HG02943 (cell line): ENCODE data around the gene BEND5.
A peak's percentile ranks its signal among the peaks of the same experiment; 100 is the strongest.

Experiments used
- ATAC-seq: cut with Tn5 transposase; IDR thresholded peaks from one replicate; pipeline ENCODE4 v1.9.1; 2021; ENCODE audit warnings: mild to moderate bottlenecking, low read depth, moderate library complexity; ENCODE audit not compliant: unreplicated experiment

Gene BEND5

GRCh38 chr1:48767975-48768510 is 8.6 kb downstream of the BEND5 start:
- no peak for ATAC-seq

GRCh38 chr1:48765335-48765734 is 11.4 kb downstream of the BEND5 start:
- no peak for ATAC-seq

GRCh38 chr1:48761986-48762385 is 14.7 kb downstream of the BEND5 start:
- ATAC-seq: no peak

GRCh38 chr1:48761411-48761810 is 15.3 kb downstream of the BEND5 start:
- no peak for ATAC-seq

- ATAC-seq: no peak
These were observed 15.8 kb downstream of the BEND5 start for GRCh38 chr1:48760857-48761256.

GRCh38 chr1:48758976-48759375 is 17.7 kb downstream of the BEND5 start:
- ATAC-seq: no peak

GRCh38 chr1:48757363-48757762 is 19.3 kb downstream of the BEND5 start:
- ATAC-seq: no peak

GRCh38 chr1:48756683-48757316 is 19.9 kb downstream of the BEND5 start:
- ATAC-seq: no peak

- no peak for ATAC-seq
These were observed 23.4 kb downstream of the BEND5 start for GRCh38 chr1:48753293-48753692.

- ATAC-seq: peak; percentile 61
These were observed 26.6 kb downstream of the BEND5 start for GRCh38 chr1:48750109-48750508.

- ATAC-seq: no peak
These were observed 27.6 kb downstream of the BEND5 start for GRCh38 chr1:48749068-48749467.

GRCh38 chr1:48746906-48747305 is 29.8 kb downstream of the BEND5 start:
- ATAC-seq: no peak

GRCh38 chr1:48744032-48744431 is 32.7 kb downstream of the BEND5 start:
- ATAC-seq: no peak

GRCh38 chr1:48743480-48743879 is 33.2 kb downstream of the BEND5 start:
- no peak for ATAC-seq

- ATAC-seq: no peak
These were observed 35.3 kb downstream of the BEND5 start for GRCh38 chr1:48741380-48741779.

- ATAC-seq: no peak
These were observed 36.1 kb downstream of the BEND5 start for GRCh38 chr1:48740621-48741020.

- no peak for ATAC-seq
These were observed 37.6 kb downstream of the BEND5 start for GRCh38 chr1:48739091-48739490.

- ATAC-seq: no peak
These were observed 38.3 kb downstream of the BEND5 start for GRCh38 chr1:48738356-48738755.

- no peak for ATAC-seq
These were observed 40.9 kb downstream of the BEND5 start for GRCh38 chr1:48735796-48736195.

- peak; percentile 72 for ATAC-seq
These were observed 46.4 kb downstream of the BEND5 start for GRCh38 chr1:48730164-48730910.

GRCh38 chr1:48728584-48728983 is 48.1 kb downstream of the BEND5 start:
- ATAC-seq: no peak
